SKM-1 (cell line): ENCODE measurements around the gene DDX19B.
"Not testable (repeated sequence)": the region's sequence is repeated elsewhere in the genome, so short reads cannot be mapped to it uniquely, and the experiment has no call there.

Experiments
- DNase-seq: peaks from one replicate; lab custom pipeline; 2025; ENCODE audit not compliant: unreplicated experiment; lab: John Stamatoyannopoulos, UW

Gene DDX19B

GRCh38 chr16:70348991-70349390 is 50.0 kb downstream of the DDX19B start:
- DNase-seq: no peak

- no peak for DNase-seq
Observed at GRCh38 chr16:70349783-70350182, 50.8 kb downstream of the DDX19B start.

GRCh38 chr16:70359552-70359951 is 60.6 kb downstream of the DDX19B start:
- no peak for DNase-seq

- DNase-seq: no peak
Observed at GRCh38 chr16:70364399-70364798, 65.4 kb downstream of the DDX19B start.

- not testable (repeated sequence) for DNase-seq
Observed at GRCh38 chr16:70370145-70370544, 71.2 kb downstream of the DDX19B start.

GRCh38 chr16:70370924-70371323 is 71.9 kb downstream of the DDX19B start:
- DNase-seq: no peak

- DNase-seq: no peak
Observed at GRCh38 chr16:70372921-70373728, 74.1 kb downstream of the DDX19B start.

- DNase-seq: no peak
Observed at GRCh38 chr16:70374213-70374612, 75.2 kb downstream of the DDX19B start.

- DNase-seq: no peak
Observed at GRCh38 chr16:70375636-70376611, 76.9 kb downstream of the DDX19B start.

- DNase-seq: no peak
Observed at GRCh38 chr16:70377782-70378181, 78.8 kb downstream of the DDX19B start.

- no peak for DNase-seq
Observed at GRCh38 chr16:70378869-70379493, 80.0 kb downstream of the DDX19B start.

GRCh38 chr16:70380248-70380918 is 81.4 kb downstream of the DDX19B start:
- DNase-seq: peak; percentile 16

- peak; percentile 97 for DNase-seq
Observed at GRCh38 chr16:70380919-70381603, 82.1 kb downstream of the DDX19B start.

GRCh38 chr16:70381604-70382342 is 82.8 kb downstream of the DDX19B start:
- no peak for DNase-seq

GRCh38 chr16:70383421-70383960 is 84.5 kb downstream of the DDX19B start:
- no peak for DNase-seq
